ENCODE data around the gene MSRB1. TPM values are rescaled to one million over a fixed set of nuclear protein-coding genes. Genes with fewer than 3 reads are reported as not detected.

MSRB1 gene
- total and polyA plus RNA-seq, 2 donors (not counting 3 experiments of a cell fraction or from before 2014, with no cell fraction given) = 25.0 to 42.1 TPM

GRCh38 chr16:1945559-1946391 is 2.8 kb upstream of the MSRB1 start:
- POLR2A ChIA-PET = interaction anchor here (1.7 kb wide), 1 partner anchor 19 kb away, joined by 7 read pairs; the partner anchor contains the start of gene RPS2
- CTCF ChIA-PET = interaction anchor here (0.6 to 1.8 kb wide), 5 partner anchors 11 to 195 kb away, joined by 4 to 9 read pairs (median 5); no protein-coding TSS in a partner anchor
- peaks cover 12% of the 10 kb centered on the region for H3K4me1 ChIP-seq (ENCODE audit: control insufficient read depth, extremely low read depth, insufficient read depth, low read length)
- DNase-seq (ENCODE audit: low read depth, low spot score) (no peak), FAIRE-seq (no peak)
- BruUV-seq (replicated peaks) = no TSS peak
- intact Hi-C loops (cut with micrococcal nuclease) = no loop called here
- no peak overlapping the region for H3K4me2 ChIP-seq (ENCODE audit: insufficient read depth, low read length)
- no peaks in the 10 kb centered on the region for H4K20me1 ChIP-seq (replicated peaks; ENCODE audit: control insufficient read depth, extremely low read depth, insufficient read depth, low read length)
- dilution Hi-C loops (cut with MboI; ENCODE audit: extremely low pct_ligation_motif_present, low sequenced_read_pairs) = no loop called here
- no peaks in the 10 kb centered on the region for H3K79me2 ChIP-seq (ENCODE audit: control insufficient read depth, insufficient read depth, low read length)
- H3K27me3 ChIP-seq (ENCODE audit: control insufficient read depth in 2 of 2, insufficient read depth in 2 of 2, low read length in 2 of 2) = no peaks in the 10 kb centered on the region
- H3K4me3 ChIP-seq (replicated peaks in 1 of 3; ENCODE audit: insufficient read depth in 1 of 3, low read depth in 1 of 3, low read length in 3 of 3) = no peak overlapping the region
- no peaks in the 10 kb centered on the region for H3K9me1 ChIP-seq (replicated peaks; ENCODE audit: control insufficient read depth, extremely low read depth, insufficient read depth, low read length)
- no peak overlapping the region for H3K9ac ChIP-seq (replicated peaks; ENCODE audit: extremely low read depth, insufficient read depth, low read length)
- H2AFZ ChIP-seq (ENCODE audit: low read depth, low read length) = no peak overlapping the region
- no peaks in the 10 kb centered on the region for H3K36me3 ChIP-seq (ENCODE audit: control insufficient read depth in 2 of 2, extremely low read depth in 1 of 2, insufficient read depth in 2 of 2, low read length in 2 of 2)
- TF ChIP-seq CTCF (IDR thresholded peaks at IDR 0.05; ENCODE audit: extremely low read depth in 1 of 2, insufficient read depth in 1 of 2, low read depth in 1 of 2, low read length in 2 of 2) (no peak), EZH2 (IDR thresholded peaks at IDR 0.05; ENCODE audit: borderline replicate concordance, low read depth, low read length, severe bottlenecking) (no peak), POLR2AphosphoS5 (IDR thresholded peaks at IDR 0.05; ENCODE audit: insufficient read depth, low read depth, low read length) (no peak), MYC (IDR thresholded peaks at IDR 0.05; ENCODE audit: low read depth, low read length) (no peak), MAX (IDR thresholded peaks at IDR 0.05; ENCODE audit: insufficient read depth, insufficient read length) (no peak), FOS (IDR thresholded peaks at IDR 0.05; ENCODE audit: borderline replicate concordance, insufficient read depth, low read length) (no peak), POLR2A (IDR thresholded peaks at IDR 0.05; ENCODE audit: low read depth, low read length) (no peak), JUN (IDR thresholded peaks at IDR 0.05; ENCODE audit: borderline replicate concordance, insufficient read depth, insufficient read length, low read depth) (no peak), GATA2 (IDR thresholded peaks at IDR 0.05; ENCODE audit: insufficient read depth, insufficient read length, low read depth, low read length) (no peak)
- no peaks in the 10 kb centered on the region for H3K9me3 ChIP-seq (replicated peaks; ENCODE audit: control insufficient read depth, insufficient read depth, low read length)
- H3K27ac ChIP-seq (ENCODE audit: insufficient read depth, low read depth, low read length) = no peak overlapping the region

Measured in endothelial cell of umbilical vein (primary cell).